Stromal cell of bone marrow (primary cell): ENCODE measurements around the gene SDR42E2.
"Not testable (repeated sequence)": the region's sequence is repeated elsewhere in the genome, so short reads cannot be mapped to it uniquely, and the experiment has no call there.

Experiments used
- DNase-seq: peaks from one replicate; pipeline ENCODE4 v3.0.0-alpha.2; 2012; ENCODE audit warnings: low read depth

The SDR42E2 gene

DNA sequence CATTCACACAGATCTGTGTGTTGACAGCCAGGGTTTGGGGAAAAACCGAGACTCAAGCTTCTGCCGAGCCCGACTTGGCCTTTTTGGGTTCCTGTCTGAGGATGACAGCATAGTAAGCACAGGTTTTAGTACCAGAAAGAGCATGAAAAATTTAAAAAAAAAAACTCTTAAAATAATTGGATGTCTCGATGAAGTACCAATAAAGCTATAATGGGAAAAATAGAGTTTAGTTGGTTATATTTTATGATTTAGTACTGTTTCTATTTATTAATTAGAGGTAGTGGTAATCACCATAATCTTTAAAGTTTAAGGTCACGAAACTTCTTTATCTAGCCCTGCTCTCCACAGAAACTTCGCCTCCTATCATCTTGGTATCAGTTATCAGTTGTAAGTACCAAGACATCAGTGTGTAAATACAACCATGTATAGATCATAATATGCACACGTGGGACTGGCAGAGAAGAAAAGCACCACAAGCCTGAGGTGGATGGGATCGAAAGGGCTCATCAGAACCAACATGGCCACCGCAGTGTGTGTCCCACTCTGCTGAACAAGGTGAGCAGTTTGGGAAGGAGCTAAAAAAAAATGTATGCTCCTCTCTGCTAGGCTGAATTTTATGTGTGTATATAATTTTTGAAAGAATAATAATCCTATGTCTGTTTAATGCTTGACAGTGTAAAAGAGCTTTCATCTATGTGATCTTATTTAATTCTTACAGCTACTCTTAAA is 29.4 kb downstream of the SDR42E2 start:
- no peak for DNase-seq

DNA sequence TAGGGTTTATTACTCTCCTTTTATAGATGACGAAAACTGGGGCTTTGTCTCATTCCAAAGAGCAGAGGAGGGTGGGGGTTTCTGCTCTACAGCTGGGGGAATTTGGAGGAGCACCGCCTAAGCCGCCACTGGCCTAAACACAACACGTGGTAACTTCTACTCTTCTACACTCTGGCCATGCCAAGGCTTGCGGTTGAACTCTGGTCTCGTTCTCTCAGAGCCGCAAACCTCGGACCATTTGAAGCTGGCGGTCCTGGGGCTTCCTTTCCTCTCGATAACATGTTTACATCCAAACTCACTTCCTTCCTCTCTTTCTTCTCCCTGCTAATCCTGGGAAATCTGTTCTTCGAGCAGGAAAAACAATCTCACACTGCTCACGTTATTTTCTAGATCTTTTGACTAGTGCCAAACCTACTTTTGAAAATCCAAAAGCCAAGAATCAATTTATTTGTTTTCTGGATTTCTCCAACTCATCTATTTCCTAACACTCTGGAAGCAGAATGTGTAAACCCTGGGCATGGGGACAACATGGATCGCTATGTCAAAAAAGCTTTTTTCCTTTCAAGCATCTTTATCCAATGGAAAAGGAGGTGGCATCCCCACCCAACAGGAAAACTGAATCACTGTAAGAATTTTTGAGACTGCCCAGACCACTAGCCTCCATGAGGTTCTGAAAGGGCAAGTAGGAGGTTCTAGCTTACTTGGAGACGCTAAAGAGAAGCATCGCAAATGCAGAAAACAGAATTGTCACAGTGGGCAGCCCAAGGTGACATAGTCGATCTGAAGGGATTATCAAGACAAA is 30.2 kb downstream of the SDR42E2 start:
- DNase-seq = peak; percentile 97

DNA sequence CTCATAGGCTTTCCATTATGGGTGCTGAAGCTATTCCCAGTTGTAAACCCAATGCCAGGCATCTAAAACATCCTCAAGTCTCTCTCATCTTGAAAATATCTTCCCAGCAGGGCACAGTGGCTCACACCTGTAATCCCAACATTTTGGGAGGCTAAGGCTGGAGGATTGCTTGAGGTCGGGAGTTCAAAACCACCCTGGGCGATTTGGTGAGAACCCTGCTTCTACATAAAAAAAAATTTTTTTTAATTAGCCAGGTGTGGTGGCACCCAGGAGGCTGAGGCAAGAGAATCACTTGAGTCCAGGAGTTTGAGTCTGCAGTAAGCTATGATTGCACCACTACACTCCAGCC is 30.7 kb downstream of the SDR42E2 start:
- DNase-seq = no peak

- no peak for DNase-seq
Observed at GRCh38 chr16:22194707-22195444, 32.6 kb downstream of the SDR42E2 start.

DNA sequence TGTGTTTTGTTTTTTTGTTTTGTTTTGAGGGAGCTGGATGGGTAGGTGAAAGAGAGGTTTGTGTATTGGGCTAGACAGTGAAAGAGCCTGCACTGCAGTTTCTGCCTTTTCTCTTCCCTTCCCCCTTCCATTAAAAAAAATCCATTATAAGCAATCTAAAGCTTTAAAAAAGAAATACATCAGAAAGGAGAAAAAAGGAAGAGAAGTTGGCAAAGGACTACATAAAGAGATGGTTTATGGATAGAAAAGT is 33.1 kb downstream of the SDR42E2 start:
- DNase-seq = no peak

DNA sequence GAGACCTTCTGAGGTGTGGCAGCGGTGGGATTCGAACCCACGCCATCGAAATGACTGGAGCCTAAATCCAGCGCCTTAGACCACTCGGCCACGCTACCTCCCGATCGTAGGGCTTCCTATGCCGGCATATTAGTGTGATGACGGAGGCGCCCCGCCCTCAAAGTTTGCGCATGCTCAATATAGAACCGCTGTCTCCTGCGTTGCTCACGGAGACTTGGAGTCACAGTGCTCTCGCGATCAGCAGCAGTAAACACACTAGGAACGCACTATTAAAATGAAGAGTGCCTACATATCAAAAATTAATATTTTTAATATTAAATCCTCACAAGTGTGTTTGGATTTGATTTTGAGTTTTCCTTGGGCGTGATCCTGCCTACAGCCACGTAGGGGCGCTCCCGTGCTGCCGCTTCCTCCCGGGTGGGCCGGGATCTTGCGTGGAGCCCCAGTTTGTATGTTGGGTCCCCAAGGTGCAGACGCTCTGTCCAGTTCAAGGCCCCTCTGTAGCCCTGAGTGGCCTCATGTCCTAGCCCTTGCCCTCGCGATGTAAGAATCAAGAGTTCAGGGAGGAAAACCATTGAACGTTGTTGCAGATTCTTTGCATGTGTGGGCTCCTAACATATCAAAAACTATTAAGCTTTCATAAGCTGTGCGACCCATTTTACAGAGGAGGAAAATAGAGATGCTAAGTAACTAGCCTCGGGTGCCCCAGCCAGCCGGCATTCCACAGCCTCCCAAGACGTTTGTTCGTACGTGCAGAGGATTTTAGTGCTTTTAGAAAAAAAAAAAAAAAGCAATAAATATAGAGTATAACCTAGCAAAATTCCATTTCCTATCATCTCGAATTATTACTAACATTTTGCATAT is 33.6 kb downstream of the SDR42E2 start:
- DNase-seq = peak; percentile 65

DNA sequence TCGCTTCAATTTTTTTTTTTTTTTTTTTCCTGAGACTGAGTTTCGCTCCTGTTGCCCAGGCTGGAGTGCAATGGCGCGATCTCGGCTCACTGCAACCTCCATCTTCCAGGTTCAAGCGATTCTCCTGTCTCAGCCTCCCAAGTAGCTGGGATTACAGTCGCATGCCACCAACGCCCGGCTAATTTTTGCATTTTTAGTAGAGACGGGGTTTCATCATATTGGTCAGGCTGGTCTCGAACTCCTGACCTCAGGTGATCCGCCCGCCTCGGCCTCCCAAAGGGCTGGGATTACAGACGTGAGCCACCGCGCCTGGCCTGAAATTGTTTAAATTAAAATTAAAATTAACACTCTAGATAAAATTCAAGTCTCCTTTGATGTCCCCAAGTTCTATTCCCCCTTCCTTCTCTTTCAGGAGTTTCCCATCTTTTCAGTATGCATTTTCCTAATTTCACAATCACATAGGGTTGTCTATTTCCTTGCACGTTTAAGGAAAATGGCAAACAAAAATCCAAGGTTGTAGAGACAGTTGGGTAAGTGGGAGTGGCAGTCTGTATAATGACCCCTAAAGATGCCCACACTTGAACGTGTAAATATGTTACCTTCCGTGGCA is 34.4 kb downstream of the SDR42E2 start:
- not testable (repeated sequence) for DNase-seq

DNA sequence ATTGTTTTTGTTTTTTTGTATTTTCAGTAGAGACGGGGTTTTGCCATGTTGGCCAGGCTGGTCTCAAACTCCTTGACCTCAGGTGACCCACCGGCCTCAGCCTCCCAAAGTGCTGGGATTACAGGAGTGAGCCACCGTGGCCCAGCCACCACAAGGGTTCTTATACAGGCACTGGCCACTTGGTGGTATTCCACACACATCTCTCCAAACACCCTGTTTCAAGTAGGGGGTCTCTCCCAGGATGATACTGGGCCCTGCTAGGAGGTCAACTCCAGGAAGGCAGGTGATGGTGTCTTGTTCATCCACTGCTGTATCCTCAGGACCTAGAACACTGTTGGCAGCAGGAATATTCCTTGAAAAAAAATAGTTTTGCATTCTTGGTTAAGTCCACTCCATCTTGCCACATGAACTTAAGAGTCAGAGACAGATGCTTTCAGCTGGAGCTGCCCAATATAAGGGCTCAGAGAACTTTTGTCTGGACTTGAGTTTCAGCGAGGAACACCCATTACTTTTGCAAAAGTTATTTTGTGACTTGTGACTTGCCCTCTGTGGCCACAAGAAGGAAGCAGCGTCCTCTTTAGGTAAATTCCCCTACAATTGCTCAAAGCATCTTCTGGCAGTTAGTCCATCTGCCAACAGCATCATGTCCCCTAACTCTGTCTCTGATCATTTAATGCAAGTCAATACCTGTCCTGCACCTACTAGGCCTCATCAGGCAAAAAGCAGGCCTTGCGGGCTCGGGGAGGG is 36.4 kb downstream of the SDR42E2 start:
- DNase-seq = no peak

DNA sequence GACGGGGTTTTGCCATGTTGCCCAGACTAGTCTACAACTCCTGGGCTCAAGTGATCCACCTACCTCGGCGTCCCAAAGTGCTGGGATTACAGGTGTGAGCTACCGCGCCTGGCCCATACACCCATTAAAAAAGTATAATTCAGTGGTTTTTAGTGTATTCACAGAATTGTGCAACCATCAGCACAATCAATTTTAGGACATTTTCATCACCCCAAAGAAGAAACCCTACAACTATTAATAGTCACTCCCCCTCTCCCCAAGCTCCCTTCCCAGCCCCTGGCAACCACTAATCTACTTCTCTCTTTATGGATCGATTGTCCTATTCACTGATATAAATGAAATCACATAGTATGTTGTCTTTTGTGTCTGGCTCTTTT is 39.9 kb downstream of the SDR42E2 start:
- no peak for DNase-seq

GRCh38 chr16:22203091-22203490 is 40.8 kb downstream of the SDR42E2 start:
- no peak for DNase-seq

GRCh38 chr16:22204091-22204655 is 41.9 kb downstream of the SDR42E2 start:
- no peak for DNase-seq

DNA sequence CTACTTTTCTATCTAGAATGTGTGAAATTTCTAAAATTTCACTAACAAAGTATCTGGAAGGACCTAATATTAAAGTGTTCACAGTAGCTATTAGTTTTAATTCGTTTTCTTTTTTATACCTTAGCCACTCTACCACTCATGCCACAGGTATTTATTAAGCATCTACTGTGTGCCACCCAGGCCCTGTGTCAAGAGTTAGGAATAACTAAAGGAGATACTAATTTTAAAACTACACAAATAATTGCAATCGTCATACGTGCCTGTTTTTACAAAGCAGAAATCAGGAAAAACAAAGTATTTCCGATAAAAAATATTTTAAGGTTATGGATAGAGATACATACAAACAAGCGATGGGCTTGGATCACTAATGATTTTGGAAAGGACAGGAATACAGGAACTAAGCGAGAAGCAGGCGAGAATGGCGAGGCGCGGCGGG is 43.3 kb downstream of the SDR42E2 start:
- no peak for DNase-seq

DNA sequence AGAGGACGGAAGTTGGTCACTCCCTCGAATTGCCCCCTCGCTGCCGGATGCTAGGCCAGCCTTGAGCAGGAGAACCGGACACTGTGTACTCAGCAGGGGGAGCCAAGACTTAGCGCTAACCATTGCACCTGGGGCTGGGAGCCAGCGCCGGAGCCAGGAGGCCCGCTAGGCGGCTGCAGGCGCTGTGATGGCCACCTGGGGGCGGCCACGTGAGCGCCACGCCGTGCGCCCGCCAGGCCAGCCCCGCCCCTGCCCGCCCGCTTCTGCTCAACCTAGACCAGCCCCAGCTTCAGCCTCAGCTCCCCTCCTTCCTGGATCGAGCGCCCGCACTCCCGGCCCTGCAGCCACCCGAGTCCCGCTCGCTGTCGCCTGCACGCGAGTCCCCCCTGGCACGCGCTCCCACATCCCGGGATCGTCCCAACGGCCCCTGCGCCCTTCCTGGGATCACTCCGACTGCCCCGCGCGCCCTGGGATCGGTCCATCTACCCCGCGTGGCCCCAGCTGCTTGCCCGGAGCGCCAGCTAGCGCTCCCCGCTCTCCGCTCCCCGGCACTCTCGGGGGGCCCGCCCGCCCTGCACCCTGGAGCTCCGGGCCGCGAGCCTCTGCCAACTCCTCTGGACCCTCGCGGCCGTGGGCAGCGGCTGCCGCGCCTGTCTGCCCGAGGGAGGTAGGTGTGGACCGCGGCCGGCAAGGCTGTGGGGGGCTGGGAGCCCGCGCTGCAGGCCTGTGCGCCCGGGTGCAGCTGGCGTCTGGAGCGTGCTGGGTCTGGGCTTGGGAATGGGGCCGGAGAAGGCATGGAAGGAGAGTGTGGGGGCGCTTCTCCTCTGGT is 43.9 kb downstream of the SDR42E2 start, which contains the start of gene EEF2K:
EEF2K (plus strand) TSS at position 266 of the 829 bp plus-strand sequence. CDS start 19,452 bp downstream, outside the sequence.
- peak; percentile 89 for DNase-seq

- DNase-seq = no peak
Observed at GRCh38 chr16:22206842-22207714, 44.8 kb downstream of the SDR42E2 start.

DNA sequence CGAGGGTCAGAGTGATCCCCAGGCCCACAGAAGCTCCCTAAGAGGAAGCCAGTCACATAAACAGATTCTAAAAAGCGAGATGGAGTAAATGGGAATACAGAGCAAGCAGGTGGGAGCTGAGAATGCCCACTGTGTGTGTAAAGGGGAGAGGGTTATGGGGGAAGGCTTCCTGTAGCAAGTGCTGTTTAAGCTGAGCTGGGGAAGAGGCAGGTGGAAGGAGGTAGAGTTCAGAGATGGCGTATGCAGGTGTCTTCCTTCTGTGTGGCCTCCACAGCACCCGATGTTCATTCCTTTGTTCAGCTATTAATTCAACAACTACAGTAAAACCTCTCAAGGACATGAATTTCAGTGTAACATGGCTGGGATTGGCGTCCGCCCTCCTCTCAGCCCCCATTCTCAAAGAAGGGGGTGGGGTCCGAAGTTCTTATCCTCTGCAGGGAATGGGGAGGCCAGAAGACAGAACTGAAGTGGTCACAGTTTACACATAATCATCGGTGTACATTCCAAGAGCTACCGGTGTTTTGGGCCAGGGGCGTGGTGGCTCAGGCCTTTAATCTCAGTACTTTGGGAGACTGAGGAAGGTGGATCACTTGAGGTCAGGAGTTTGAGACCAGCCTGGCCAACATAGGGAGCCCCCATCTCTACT is 45.5 kb downstream of the SDR42E2 start:
- no peak for DNase-seq

GRCh38 chr16:22210285-22210684 is 48.0 kb downstream of the SDR42E2 start:
- DNase-seq = no peak

- no peak for DNase-seq
Observed at GRCh38 chr16:22210854-22211253, 48.5 kb downstream of the SDR42E2 start.

- no peak for DNase-seq
Observed at GRCh38 chr16:22213236-22213635, 50.9 kb downstream of the SDR42E2 start.
